Measurements from ENCODE around the gene DMRT3.
"Not testable (repeated sequence)": the region's sequence is repeated elsewhere in the genome, so short reads cannot be mapped to it uniquely, and the experiment has no call there.

Gene DMRT3

DNA sequence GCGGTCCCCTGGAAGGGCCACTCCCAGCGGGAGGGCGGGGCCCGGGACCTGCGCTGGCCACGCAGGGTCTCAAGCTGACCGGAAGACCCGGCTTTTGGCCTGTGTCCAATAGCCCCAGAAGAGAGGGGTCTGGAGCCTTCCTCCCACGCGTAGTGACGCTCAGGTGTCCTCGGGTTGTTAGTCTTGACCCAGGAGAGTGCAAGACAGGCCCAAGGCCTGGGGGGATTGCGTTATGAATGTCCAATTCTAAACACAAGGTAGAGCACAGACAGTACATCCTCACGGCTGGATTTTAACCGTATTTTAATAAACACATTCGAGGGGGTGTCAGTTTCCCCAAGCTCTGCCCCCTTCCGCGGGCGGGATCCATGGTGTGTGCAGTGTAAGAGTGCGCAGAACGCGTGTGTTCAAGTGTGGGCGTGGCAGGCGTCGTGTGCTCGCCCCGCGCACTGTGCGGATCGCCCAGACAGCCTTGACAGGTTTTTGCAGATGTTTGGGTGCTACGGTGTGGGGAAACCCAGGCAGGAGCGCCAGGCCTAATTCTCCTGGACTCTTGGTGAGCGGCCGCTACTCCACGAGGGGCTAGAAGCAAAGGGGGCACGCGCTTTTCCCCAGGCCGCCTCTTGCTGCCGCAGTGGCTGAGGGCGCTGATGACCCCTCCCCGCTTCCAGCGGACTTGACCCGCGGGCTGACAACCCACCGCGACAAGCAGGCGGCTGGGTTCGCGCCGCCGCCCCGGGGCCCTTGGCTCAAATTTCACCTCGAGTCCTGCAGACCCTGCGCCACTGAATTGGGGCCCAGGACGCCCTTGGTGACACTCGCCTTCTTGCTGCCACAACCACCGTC is 6.1 kb upstream of the DMRT3 start:
- no peak for DNase-seq

DNA sequence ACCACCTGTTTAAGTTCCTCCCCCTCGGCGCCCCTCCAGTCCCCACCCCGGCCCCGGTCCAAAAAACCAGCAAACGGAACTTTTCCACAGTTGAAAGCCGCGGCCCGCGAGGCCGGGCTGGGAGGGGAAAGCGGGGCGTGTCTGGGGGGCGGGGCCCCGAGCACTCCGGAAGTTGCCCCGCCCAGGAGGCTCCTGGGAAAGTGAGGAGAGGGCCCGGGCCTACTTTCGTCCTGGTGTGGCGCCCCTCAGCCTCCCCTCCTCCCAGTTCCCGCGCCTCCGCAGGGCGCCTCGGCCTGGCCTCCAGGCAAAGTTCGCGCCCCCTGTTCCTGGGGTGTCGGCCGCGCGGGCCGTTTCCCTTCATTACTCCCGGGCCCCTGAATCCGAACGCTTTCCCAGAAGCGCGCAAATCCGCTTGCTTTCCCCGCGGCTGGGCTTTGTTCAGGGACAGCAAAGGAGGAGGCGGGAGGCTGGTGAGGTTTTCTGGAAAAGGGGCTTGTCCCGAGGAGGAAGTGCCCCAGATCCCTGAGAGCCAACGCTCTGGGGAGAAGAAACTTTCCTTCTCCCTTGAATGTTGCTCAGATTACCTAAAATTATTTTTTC is 4.5 kb upstream of the DMRT3 start:
- DNase-seq, result peak in 1 of 2 donors; percentile 35

DNA sequence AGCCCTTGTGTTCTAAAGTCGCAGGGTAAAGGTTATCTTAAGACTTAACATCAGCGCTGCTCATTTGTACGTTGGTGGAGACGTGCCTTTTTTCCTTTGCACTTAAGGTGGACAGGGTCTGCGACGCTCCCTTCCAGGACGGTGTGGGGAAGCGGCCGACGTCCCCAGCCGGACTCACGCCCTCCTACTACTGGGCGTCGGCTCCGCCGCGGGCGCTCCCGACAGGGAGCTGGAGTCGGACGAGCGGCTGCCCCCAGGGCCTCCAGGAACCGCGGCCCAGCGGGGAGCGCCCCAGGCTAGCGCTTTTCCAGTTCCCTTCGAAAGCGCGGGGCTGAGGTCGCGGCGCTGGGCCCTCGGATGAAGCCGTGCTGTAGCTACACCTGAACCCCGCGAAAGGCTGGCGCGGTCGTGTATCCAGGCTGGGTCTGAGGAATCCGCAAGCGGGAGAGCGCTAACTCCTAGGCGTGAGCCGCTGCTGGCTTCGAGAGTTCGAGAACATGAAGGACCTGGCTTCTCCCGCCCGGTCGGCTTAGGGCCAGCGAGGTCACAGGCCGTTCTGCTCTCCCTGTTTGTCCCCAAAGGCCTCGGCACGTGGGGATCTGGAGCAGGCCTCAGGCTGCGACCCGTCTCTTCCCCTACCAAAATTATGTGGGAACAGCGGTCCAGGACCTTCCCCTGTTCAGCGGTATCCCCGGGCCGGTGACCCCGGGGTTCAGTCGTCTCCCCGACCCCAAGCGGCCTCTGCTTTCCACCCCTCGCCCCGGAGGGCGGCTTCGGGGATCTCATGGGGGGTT is 3.8 kb upstream of the DMRT3 start:
- DNase-seq, result no peak

DNA sequence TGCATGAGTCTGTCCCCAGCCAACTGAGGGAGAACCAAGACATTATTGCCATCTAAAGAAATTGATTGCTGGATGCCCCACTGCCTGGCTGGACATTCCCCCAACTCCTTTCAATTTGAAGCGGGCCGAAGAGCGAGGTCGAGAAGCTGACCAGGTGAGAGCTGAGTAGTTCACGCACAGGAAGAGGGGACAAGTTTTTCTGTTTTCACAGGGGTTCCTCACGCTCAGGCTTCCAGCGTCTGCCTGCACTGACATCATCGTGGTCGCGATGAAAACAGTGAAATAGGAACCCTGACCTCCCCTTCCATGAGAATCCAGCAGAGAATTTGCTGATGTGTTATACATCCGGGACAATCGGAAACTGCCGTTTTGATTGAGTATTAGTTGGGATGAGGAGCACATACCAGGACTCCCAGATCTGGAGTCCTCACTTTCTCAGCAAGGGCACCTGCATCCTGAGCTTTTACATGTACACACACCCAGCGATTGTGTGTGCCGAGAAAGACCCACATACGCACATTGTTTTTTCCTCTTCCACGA is 3.1 kb upstream of the DMRT3 start:
- no peak for DNase-seq

DNA sequence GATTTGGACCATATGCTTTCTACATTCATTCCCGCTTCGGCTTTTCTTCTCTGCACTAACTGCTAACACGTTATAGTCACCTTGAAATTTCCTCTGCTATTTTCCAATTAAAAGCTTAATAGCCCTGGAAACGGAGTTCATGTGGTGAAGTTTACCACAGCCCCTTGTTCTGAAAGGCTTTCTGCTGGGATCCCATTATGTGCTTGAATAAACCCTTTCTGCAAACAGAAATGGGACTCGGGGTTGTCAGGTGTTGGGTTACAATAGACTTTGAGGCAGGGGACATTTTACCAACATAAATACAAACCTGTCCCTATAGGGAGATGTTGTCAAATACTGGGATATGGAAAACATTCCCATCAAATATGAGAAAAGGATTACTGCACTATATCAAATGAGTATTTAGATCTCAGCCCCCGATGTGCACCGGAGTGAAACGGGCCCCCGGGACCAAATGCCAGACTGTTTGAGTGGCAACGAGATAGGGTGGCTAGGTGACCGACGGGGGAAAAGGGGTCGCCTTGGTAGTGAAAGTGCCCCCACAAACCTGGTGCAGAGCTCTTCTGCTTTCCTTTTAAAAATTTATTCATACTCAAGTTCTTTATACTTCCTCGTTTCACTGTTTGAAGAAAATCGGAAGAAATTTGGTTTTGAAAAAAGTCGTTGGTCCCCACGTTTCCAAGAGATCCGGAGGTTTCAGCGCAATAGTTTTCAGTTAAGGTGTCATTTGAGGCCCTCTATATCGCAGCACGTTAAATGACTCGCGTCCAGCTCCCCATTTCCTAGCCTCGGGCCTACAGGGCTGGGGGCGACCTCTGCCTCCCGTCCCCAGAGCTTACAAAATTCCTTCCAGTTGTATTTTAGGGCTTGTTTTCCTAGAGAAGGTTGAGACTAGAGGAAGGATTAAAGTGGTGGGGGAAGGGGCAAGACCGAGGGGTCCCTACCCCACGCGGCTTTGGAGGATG is 2.1 kb upstream of the DMRT3 start:
- DNase-seq, result no peak

DNA sequence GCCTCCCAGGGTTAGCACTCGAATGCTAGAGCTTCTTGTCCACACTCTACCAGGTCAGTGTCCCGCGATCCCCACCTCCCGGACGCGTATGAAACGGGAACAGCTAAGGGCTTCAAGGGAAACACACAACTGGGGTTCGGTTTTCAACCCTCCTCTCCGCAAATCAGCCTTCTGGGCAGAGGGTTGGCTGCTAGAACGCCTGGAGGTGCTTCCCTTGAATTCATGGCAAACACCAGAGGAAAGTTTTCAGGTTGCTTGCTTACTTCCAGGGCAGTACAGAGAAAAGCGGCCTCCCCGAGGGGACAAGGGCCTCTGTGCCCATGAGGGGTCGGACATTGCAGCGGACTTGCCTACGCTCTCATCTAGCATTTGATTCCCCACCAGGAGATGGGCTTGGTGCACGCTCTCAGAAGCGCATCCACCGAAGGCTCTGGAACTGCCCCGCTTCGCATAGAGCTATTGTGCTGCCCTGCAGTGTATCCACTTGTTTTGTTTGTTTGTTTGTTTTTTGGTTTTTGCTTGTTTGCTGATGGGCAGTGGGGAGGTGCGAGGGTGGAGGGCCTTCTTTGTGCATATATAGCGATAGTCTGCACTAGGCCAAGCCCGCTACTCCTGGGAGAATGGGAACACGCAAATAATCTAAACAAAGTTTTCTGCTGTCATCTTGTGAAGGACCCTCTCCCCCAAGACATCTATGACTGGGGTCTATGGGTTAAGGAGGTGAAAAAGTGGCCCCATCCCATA is 1.3 kb upstream of the DMRT3 start:
- DNase-seq, result no peak

DNA sequence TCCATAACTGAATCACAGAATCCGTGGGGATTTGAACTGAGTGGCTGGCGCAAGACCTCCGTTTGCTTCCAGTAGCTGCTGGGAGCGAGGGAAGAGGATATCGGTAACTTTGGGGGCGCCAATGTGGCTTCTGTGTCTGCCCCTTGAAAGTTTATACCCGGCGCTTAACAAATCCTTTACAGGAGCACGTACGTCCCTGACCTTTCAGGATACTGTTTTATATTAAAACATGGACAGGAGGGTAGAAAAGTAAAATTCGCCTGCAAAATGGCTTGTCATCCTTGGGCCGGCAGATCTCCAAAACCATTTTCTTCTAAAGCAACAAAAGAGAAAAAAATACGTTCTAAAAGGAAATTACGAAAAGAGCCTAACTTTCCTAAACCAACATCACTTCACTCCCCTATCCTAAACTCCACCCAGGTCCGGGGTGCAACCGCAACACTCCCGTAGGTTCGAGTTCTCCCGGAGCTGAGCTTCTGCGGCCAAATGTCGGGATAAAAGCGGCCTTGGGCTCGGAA is 656 bp upstream of the DMRT3 start:
- DNase-seq, result no peak

DNA sequence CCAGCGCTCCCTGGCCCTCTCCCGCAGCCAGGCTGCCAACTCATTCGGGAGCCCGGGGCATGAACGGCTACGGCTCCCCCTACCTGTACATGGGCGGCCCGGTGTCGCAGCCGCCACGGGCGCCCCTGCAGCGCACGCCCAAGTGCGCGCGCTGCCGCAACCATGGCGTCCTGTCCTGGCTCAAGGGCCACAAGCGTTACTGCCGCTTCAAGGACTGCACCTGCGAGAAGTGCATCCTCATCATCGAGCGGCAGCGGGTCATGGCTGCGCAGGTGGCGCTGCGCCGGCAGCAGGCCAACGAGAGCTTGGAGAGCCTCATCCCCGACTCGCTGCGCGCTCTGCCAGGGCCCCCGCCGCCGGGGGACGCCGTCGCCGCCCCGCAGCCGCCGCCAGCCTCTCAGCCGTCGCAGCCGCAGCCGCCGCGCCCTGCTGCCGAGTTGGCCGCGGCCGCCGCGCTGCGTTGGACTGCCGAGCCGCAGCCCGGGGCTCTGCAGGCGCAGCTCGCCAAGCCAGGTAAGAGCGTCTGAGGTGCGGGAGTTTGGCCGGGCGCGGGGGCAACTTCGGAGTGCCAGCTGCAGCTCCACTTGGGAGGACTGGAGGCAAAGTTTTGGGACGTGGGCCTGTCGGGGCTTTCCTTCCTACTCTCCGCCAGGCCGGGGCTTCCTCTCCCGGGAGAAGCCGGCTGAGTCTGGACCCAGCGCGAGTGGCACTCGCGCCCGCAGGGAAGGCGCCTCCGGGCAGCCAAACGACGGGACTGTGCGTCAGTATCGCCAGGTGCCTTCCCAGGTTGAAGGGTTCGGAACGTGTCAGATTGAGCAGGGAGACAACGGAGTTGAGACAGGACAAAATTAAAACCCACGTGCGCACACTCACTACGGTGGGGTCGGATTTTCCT is 735 bp downstream of the DMRT3 start:
- DNase-seq, result no peak

DNA sequence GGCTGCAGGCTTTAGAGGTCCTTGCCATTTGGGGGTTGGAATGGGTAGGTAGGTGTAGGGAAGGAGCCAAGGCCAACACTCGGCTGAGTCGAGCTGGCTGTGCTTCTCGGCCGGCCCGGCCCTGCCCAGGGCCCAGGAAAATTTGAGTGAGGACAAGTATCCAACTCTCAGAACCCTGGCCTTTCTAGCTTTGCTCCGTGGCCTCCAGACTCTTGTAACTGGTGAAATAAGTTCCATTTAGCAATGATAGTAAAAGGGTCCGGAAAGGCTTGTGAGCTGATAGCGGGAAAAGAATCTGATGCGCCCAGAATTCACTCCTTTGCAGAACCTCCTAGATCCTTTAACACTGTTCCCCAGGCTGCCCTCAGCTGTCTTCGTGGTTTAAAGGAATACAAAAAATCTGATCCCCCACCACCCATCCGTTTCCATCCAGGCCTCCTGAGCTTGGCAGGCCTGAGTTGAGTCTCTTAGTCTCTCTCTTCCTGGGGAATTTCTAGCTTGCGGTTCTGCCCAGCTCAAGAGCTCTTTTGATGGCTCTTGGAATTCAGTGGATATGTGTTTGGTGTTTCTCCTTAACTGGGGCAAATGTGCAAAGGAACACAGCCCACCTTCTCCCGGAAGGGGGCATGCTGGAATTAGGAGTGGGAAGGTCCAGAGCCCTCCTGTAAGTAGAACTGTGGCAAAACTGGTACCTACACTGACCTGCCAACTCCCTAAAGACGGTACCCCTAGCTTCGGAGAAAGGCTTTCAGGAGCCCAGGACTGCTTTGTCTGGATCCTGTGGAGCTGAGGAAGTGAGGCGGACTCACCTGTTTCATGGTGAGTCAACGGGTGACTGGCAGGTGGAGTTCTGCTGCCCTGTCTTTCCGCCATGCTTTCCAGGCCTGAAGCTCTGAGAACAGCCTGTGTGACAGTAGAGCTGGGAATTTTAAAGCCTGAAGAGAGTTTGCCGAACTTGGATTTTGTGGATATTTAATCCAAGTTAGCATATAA is 1.7 kb downstream of the DMRT3 start:
- no peak for DNase-seq

DNA sequence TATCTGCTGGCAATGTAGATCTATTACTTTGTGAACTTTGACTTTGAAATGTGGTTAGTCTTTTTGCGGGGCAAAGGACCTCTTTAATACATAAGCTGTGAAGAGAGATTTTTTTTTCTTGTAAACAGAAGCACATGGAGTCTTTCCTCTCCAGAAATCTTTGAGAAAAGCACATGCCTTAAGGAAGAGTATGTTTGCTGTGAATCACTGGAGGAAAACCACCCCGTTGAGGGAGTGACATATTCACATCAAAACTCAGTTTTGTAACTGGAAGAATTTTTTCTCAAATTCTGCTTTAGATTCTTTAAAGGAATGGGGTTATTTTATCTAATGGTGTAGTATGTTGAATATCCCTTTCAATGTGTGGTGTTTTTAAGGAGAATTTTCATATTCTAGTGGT is 3.5 kb downstream of the DMRT3 start:
- DNase-seq, result no peak

DNA sequence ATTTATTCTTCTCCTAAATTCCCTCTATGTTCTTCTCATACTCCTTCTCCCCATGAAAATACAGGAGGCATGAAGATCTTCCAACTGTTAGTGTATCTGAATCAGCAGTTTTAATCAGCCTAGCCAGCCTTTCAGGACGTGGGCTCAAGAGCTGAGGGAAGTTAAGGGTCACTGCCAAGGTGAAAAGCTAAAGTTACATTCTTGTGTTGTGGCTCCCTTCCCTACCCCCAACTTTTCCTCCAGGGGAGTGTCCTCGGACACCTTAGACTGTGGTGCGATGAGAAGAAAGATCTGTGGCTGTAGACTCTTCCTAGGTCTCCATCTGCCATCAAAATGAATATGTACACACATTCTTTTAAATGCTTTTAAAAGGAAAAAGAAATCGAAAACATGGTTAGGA is 4.2 kb downstream of the DMRT3 start:
- DNase-seq, result no peak

DNA sequence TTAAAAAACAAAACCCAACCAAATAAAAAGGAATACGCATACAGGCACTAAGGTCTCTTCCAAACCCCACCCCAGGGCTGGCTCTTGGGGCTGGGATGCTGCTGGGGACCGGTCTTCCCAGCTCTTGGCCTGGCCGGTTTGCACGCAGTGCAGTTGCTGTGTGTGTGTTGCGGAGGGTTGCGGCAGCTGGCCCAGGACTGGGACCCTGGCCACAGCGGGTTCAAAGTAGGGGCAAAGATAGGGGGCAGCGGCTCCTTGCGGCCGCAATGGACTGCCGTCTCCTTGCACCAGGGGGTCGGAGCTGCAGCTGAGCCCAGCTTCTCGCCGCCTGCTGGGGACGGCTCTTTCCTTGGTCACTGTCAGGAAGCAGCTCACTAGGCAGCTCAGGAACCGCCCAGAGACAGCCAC is 5.0 kb downstream of the DMRT3 start:
- no peak for DNase-seq

DNA sequence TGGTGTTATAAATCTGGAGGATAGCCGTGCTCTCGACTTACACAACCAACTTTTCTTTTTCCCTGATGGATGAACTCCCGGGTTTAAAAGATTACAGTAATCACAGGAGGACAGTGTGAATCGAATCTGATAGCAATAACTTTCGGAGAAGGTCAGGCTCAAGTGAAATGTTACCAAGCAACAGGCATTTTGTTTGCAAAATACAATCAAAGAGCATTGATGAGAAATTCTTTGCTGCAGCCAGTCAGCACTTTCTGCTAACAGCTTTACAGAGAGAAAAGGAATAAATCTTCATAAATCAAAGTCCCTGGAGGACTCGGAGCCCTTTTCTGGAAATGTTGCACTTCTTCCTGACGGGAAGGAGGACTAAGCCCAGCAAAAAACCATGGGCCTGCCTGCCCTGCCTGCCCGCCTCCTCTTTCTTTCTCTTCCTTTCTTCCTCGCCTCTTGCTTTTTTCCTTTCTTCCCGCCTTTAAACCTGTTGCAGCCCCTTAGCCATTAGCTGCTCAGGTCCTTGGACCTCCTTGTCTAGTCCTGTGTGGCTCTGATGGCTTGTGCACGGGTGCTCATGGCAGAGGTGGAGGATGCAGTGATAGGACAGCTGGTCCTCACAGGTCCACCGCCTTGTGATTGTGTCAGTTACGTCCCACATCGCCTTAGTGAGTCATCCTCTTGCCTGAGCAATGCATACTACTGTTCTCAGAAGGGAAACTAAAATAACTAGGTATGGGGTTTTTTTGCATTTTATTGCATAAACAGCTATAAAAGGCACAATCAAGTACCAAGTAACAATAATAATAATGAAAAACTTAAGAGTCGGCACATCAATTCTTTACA is 6.2 kb downstream of the DMRT3 start:
- DNase-seq, result no peak

DNA sequence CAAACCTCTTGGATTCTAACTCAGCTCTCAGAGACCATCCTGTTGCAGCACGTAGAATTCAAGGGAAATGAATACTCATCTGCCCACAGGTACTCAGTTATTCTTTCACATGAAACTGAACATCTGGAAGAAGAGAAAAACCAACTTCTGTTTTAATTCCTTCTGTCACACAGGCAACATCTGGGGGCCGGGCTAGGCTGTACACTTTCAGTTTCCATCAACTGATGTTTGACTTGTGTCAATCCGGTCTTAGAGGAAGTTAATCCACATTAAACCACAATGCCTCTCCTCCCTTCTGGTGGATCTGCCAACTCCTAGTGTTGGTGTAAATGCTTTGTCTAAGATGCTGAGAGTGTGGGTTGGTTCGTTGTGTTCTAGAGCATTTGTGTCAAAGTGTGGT is 17.6 kb downstream of the DMRT3 start:
- peak; percentile 59 to 60 for DNase-seq

DNA sequence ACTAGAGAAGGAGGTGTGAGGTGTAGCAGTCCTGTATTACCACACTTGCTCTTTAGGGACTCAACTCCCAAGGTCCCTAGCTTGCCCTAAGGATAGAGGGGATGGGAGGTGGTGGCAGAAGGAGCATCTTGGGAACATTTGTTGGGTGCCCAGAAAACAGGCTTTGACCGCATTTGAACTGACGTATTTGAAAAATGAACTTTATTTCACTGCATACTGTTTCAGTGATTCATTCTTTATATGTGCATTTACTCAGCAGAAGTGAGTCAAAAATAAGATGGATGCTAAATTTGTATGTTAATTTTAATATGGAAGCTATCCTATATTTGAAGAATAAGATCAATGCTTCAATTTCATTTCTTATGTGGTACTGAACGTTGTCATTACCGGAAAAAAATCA is 18.7 kb downstream of the DMRT3 start:
- no peak for DNase-seq

DNA sequence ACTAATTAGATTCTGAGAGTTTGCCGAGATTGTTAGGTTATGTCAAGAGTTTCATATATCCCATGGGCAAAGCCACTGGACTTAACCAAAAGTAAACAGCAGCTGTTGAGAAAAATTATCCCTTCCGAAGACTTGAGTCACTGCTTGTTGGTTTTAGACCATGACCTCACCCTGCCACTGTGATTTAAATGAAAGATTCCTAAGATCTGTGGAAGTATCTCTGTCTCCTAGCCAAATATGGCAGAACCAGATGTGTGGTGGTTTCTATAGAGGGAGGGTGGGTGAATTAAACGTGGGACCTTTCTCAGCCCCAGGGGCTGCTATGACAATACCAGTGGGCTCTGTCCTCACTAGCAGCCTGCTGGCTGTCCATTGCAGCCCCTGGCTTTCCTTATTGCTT is 19.3 kb downstream of the DMRT3 start:
- no peak for DNase-seq

DNA sequence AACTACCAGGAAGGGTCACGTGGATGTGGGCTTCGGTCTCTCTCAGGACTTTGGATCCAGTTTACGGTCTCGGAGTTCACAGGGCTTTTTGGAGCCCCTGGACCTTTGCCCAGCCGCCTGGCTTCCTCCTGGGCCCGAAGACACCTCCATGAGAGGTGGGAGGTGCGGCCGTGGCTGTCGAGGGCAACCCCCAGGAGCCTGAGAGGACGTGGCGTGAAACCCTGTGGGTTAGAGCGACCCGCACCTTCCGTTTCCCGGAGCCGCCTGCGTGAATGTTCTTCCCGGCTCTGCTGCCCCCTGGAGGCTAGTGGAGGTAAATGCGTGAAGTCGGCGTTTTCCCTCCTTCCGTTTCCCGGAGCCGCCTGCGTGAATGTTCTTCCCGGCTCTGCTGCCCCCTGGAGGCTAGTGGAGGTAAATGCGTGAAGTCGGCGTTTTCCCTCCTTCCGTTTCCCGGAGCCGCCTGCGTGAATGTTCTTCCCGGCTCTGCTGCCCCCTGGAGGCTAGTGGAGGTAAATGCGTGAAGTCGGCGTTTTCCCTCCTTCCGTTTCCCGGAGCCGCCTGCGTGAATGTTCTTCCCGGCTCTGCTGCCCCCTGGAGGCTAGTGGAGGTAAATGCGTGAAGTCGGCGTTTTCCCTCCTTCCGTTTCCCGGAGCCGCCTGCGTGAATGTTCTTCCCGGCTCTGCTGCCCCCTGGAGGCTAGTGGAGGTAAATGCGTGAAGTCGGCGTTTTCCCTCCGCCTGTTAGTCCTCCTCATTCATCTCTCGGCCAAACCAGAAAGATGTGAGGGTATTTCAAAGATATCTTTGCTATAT is 22.1 kb downstream of the DMRT3 start:
- not testable (repeated sequence) for DNase-seq
